IMR-90 (cell line): ENCODE results near the gene KYNU.

Source experiments
- BHLHE40 ChIP-seq: fragments of 150-350 bp; IDR thresholded peaks from 2 replicates; pipeline ENCODE4 v1.6.1; 2016; ENCODE audit warnings: mild to moderate bottlenecking, low read depth, low read length
- CTCF ChIP-seq: conservative IDR thresholded peaks from 2 replicates; pipeline ENCODE4 v1.5.1; 2012; ENCODE audit warnings: mild to moderate bottlenecking, low read depth, low read length, improper control_type of control experiment
- MAZ ChIP-seq: IDR thresholded peaks from 2 replicates; pipeline ENCODE4 v1.6.1; 2012; ENCODE audit warnings: low read depth, mild to moderate bottlenecking, low read length, improper control_type of control experiment, moderate library complexity, borderline replicate concordance
- POLR2A ChIP-seq: IDR thresholded peaks from 2 replicates; pipeline ENCODE4 v1.6.1; 2012; ENCODE audit warnings: mild to moderate bottlenecking, low read depth, low read length
- RCOR1 ChIP-seq: IDR thresholded peaks from 2 replicates; pipeline ENCODE4 v1.6.1; 2012; ENCODE audit warnings: mild to moderate bottlenecking, low read length, improper control_type of control experiment; ENCODE audit not compliant: insufficient replicate concordance
- USF2 ChIP-seq: fragments of 150-350 bp; IDR thresholded peaks from 2 replicates; pipeline ENCODE4 v1.6.1; 2017; ENCODE audit warnings: mild to moderate bottlenecking, antibody characterized with exemption, low read length, low read depth

GRCh38 chr2:142997231-142997630 lies 119.8 kb downstream of the KYNU start:
- no peak for TF ChIP-seq USF2
- TF ChIP-seq CTCF = no peak
- TF ChIP-seq MAZ = no peak
- no peak for TF ChIP-seq POLR2A
- no peak for TF ChIP-seq BHLHE40
- TF ChIP-seq RCOR1 = no peak
